Prostate gland (tissue), 2 donors: ENCODE results near the gene SMARCA4.

Experiments used
- CTCF ChIP-seq, 4 experiments: fragments of 200-600 bp in 2 of 4; fragments of 450-650 bp in 2 of 4; sonication (generic) in 2 of 4; IDR thresholded peaks; 1 replicate in 3 of 4; 2 replicates in 1 of 4; pipeline ENCODE4 v1.5.1; 2016 to 2019; ENCODE audit warnings: antibody characterized with exemption in 4 of 4, mild to moderate bottlenecking in 2 of 4, moderate library complexity in 2 of 4
- POLR2A ChIP-seq: fragments of 450-650 bp; IDR thresholded peaks from one replicate; pipeline ENCODE4 v1.6.1; 2016; ENCODE audit warnings: antibody characterized with exemption, mild to moderate bottlenecking
- POLR2AphosphoS5 ChIP-seq: sonication (generic); formaldehyde crosslinking; IDR thresholded peaks from one replicate; pipeline ENCODE4 v1.6.1; 2017; ENCODE audit warnings: antibody characterized with exemption

DNA sequence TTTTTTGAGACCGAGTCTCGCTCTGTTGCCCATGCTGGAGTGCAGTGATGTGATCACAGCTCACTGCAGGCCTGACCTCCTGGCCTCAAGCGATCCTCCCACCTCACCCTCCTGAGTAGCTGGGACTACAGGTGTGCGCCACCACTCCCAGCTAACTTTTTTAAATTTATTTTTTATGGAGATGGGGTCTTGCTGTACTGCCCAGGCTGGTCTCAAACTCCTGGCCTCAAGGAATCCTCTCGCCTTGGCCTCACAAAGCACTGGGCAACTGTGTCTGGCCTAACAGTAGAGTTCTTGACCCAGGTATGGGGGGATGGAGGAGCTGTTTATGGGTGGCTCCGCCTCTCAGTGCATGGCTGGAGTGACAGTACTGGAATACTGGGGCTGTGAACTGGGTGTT is 59.6 kb downstream of the SMARCA4 start:
- no peak for TF ChIP-seq CTCF (IDR thresholded peaks at IDR 0.05)
- no peak for TF ChIP-seq POLR2AphosphoS5
- TF ChIP-seq POLR2A, result no peak
